ENCODE results near the gene MUC12. TPM values are rescaled to one million over a fixed set of nuclear protein-coding genes. Genes with fewer than 3 reads are reported as not detected.
"Not testable (repeated sequence)": the region's sequence is repeated elsewhere in the genome, so short reads cannot be mapped to it uniquely, and the experiment has no call there.

The MUC12 gene
- total RNA-seq, 1 experiment from 2014 or later: 6.8 TPM

DNA sequence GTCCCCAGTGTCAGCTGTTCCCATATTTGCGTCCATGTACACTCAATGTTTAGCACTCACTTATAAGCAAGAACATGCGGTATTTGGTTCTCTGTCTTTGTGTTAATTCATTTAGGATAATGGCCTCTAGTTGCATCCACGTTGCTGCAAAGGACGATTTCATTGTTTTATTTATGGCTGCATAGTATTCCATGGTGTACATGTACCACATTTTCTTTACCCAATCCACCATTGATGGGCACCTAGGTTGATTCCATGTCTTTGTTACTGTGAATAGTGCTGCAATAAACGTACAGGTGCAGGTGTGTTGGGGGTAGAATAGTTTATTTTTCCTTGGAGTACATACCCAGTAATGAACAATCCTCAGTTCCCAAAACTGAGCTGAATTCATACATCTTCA lies 91.6 kb downstream of the MUC12 start:
- BruUV-seq (replicated peaks): no TSS peak
- intact Hi-C loops (cut with micrococcal nuclease; ENCODE audit: unreplicated experiment): no loop called here
- Histone ChIP-seq H3K27me3 (ENCODE audit: control insufficient read depth, insufficient read depth, low read length) (peaks cover 10% of the 10 kb centered on the region), H3K4me3 (ENCODE audit: low read depth in 2 of 2, low read length in 2 of 2) (no peak overlapping the region), H3K9me3 (ENCODE audit: control insufficient read depth, insufficient read depth, low read depth, low read length) (no peaks in the 10 kb centered on the region), H3K4me1 (ENCODE audit: control insufficient read depth, insufficient read depth, low read length) (no peaks in the 10 kb centered on the region), H3K27ac (ENCODE audit: low read length) (no peak overlapping the region), H3K36me3 (ENCODE audit: control insufficient read depth, insufficient read depth, low read length) (no peaks in the 10 kb centered on the region)
- TF ChIP-seq POLR2AphosphoS5 (IDR thresholded peaks at IDR 0.05; ENCODE audit: low read depth, low read length) (no peak), REST (IDR thresholded peaks at IDR 0.05; ENCODE audit: insufficient read depth in 1 of 2, low read depth in 2 of 2, low read length in 1 of 2) (no peak), TCF7L2 (IDR thresholded peaks at IDR 0.05; ENCODE audit: low read depth, low read length) (no peak), SIN3A (IDR thresholded peaks at IDR 0.05; ENCODE audit: borderline replicate concordance, insufficient read depth, low read depth, low read length) (no peak), CTCF (IDR thresholded peaks at IDR 0.05) (no peak)
- no peak for ATAC-seq
- ChIA-PET CTCF (no interaction called here), POLR2A (no interaction called here)
- DNase-seq (ENCODE audit: low read depth, low spot score): no peak
- in situ Hi-C loops (cut with HindIII; ENCODE audit: low pct_unique_long_range_greater_than_20kb, low sequenced_read_pairs): no loop called here

GRCh38 chr7:101064176-101064550 lies 94.8 kb downstream of the MUC12 start:
- H3K36me3 ChIP-seq (ENCODE audit: control insufficient read depth, insufficient read depth, low read length); H3K9me3 ChIP-seq (ENCODE audit: control insufficient read depth, insufficient read depth, low read depth, low read length); H3K27ac ChIP-seq (ENCODE audit: low read length); POLR2A ChIA-PET; in situ Hi-C loops (cut with HindIII; ENCODE audit: low pct_unique_long_range_greater_than_20kb, low sequenced_read_pairs); ATAC-seq; CTCF ChIA-PET; H3K4me1 ChIP-seq (ENCODE audit: control insufficient read depth, insufficient read depth, low read length); intact Hi-C loops (cut with micrococcal nuclease; ENCODE audit: unreplicated experiment); H3K27me3 ChIP-seq (ENCODE audit: control insufficient read depth, insufficient read depth, low read length); DNase-seq (ENCODE audit: low read depth, low spot score); BruUV-seq (replicated peaks); H3K4me3 ChIP-seq (ENCODE audit: low read depth in 2 of 2, low read length in 2 of 2): not testable (repeated sequence)

DNA sequence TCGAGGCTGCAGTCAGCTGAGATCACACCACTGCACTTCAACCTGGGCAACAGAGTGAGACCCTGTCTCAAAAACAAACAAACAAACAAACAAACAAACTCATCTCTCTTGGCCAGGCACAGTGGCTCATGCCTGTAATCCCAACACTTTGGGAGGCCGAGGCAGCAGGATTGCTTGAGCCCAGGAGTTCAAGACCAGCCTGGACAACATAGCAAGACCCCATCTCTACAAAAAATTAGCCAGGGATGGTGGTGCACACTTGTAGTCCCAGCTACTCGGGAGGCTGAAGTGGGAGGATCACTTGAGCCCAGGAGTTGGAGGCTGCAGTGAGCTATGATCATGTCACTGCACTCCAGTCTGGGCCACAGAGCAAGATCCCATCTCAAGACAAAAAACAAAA lies 95.8 kb downstream of the MUC12 start:
- H3K27ac ChIP-seq (ENCODE audit: low read length); H3K36me3 ChIP-seq (ENCODE audit: control insufficient read depth, insufficient read depth, low read length); BruUV-seq (replicated peaks); in situ Hi-C loops (cut with HindIII; ENCODE audit: low pct_unique_long_range_greater_than_20kb, low sequenced_read_pairs); H3K4me3 ChIP-seq (ENCODE audit: low read depth in 2 of 2, low read length in 2 of 2); H3K27me3 ChIP-seq (ENCODE audit: control insufficient read depth, insufficient read depth, low read length); intact Hi-C loops (cut with micrococcal nuclease; ENCODE audit: unreplicated experiment); DNase-seq (ENCODE audit: low read depth, low spot score); H3K9me3 ChIP-seq (ENCODE audit: control insufficient read depth, insufficient read depth, low read depth, low read length); H3K4me1 ChIP-seq (ENCODE audit: control insufficient read depth, insufficient read depth, low read length); ATAC-seq; CTCF ChIA-PET: not testable (repeated sequence)
- POLR2A ChIA-PET: interaction anchor here (0.7 kb wide), 1 partner anchor 203 kb away, joined by 4 read pairs; no protein-coding TSS in a partner anchor
